ENCODE measurements around the gene KANSL1. TPM values are rescaled to one million over a fixed set of nuclear protein-coding genes. Genes with fewer than 3 reads are reported as not detected.

Gene KANSL1
- total RNA-seq, 4 donors from 2014 or later: 80.3 to 201 (median 146) TPM

GRCh38 chr17:45996282-45996937 is 196.8 kb downstream of the KANSL1 start:
- DNase-seq: no peak
- Histone ChIP-seq H3K27ac (no peak overlapping the region), H3K9me3 (no peaks in the 10 kb centered on the region), H3K27me3 (no peaks in the 10 kb centered on the region), H3K36me3 (no peaks in the 10 kb centered on the region), H3K4me3 (no peak overlapping the region), H3K4me1 (no peaks in the 10 kb centered on the region)
- in situ Hi-C loops (cut with MboI; ENCODE audit: low pct_ligation_motif_present in 1 of 4, low pct_unique_long_range_greater_than_20kb in 1 of 4, low sequenced_read_pairs in 3 of 4): no loop called here
- TF ChIP-seq POLR2A (IDR thresholded peaks at IDR 0.05): no peak
- TF ChIP-seq EP300 (IDR thresholded peaks at IDR 0.05; ENCODE audit: low read depth): no peak
- TF ChIP-seq POLR2AphosphoS5 (IDR thresholded peaks at IDR 0.05): no peak
- TF ChIP-seq CTCF (IDR thresholded peaks at IDR 0.05): no peak
- 20 to 86% methylated on average over 1 to 31 of the region's 31 CpGs for WGBS, 2 donors (ENCODE audit: low coverage in 1 of 2)
- intact Hi-C loops (cut with DNase I; ENCODE audit: low total_unique reads): no loop called here

- H3K27me3 ChIP-seq: no peaks in the 10 kb centered on the region
- H3K4me3 ChIP-seq: no peak overlapping the region
- H3K27ac ChIP-seq: no peak overlapping the region
- 84% methylated on average over 14 of the region's 14 CpGs; no CpG with 5 or more reads in 1 of the 2 donors for WGBS, 2 donors (ENCODE audit: low coverage in 1 of 2)
- intact Hi-C loops (cut with DNase I; ENCODE audit: low total_unique reads): no loop called here
- no peaks in the 10 kb centered on the region for H3K36me3 ChIP-seq
- H3K4me1 ChIP-seq: no peaks in the 10 kb centered on the region
- no peak for DNase-seq
- in situ Hi-C loops (cut with MboI; ENCODE audit: low pct_ligation_motif_present in 1 of 4, low pct_unique_long_range_greater_than_20kb in 1 of 4, low sequenced_read_pairs in 3 of 4): no loop called here
- no peaks in the 10 kb centered on the region for H3K9me3 ChIP-seq
- TF ChIP-seq CTCF (IDR thresholded peaks at IDR 0.05) (no peak), POLR2AphosphoS5 (IDR thresholded peaks at IDR 0.05) (no peak), EP300 (IDR thresholded peaks at IDR 0.05; ENCODE audit: low read depth) (no peak), POLR2A (IDR thresholded peaks at IDR 0.05) (no peak)
These were observed 197.5 kb downstream of the KANSL1 start for GRCh38 chr17:45995627-45996270.

- no peaks in the 10 kb centered on the region for H3K4me1 ChIP-seq
- 88 to 89% methylated on average over 8 of the region's 8 CpGs for WGBS, 2 donors (ENCODE audit: low coverage in 1 of 2)
- no peaks in the 10 kb centered on the region for H3K27me3 ChIP-seq
- DNase-seq: no peak
- H3K9me3 ChIP-seq: no peaks in the 10 kb centered on the region
- H3K4me3 ChIP-seq: no peak overlapping the region
- in situ Hi-C loops (cut with MboI; ENCODE audit: low pct_ligation_motif_present in 1 of 4, low pct_unique_long_range_greater_than_20kb in 1 of 4, low sequenced_read_pairs in 3 of 4): no loop called here
- intact Hi-C loops (cut with DNase I; ENCODE audit: low total_unique reads): no loop called here
- no peak overlapping the region for H3K27ac ChIP-seq
- TF ChIP-seq POLR2AphosphoS5 (IDR thresholded peaks at IDR 0.05) (no peak), POLR2A (IDR thresholded peaks at IDR 0.05) (no peak), CTCF (IDR thresholded peaks at IDR 0.05) (no peak), EP300 (IDR thresholded peaks at IDR 0.05; ENCODE audit: low read depth) (no peak)
- no peaks in the 10 kb centered on the region for H3K36me3 ChIP-seq
These were observed 198.2 kb downstream of the KANSL1 start for GRCh38 chr17:45994987-45995386.

GRCh38 chr17:45993962-45994627 is 199.1 kb downstream of the KANSL1 start:
- H3K36me3 ChIP-seq: no peaks in the 10 kb centered on the region
- H3K4me1 ChIP-seq: no peaks in the 10 kb centered on the region
- H3K4me3 ChIP-seq: no peak overlapping the region
- H3K27ac ChIP-seq: no peak overlapping the region
- no peak for TF ChIP-seq CTCF (IDR thresholded peaks at IDR 0.05)
- TF ChIP-seq EP300 (IDR thresholded peaks at IDR 0.05; ENCODE audit: low read depth): no peak
- no peak for TF ChIP-seq POLR2AphosphoS5 (IDR thresholded peaks at IDR 0.05)
- no peak for TF ChIP-seq POLR2A (IDR thresholded peaks at IDR 0.05)
- intact Hi-C loops (cut with DNase I; ENCODE audit: low total_unique reads) (no loop called here), in situ Hi-C loops (cut with MboI; ENCODE audit: low pct_ligation_motif_present in 1 of 4, low pct_unique_long_range_greater_than_20kb in 1 of 4, low sequenced_read_pairs in 3 of 4) (no loop called here)
- no peak for DNase-seq
- no peaks in the 10 kb centered on the region for H3K9me3 ChIP-seq
- H3K27me3 ChIP-seq: no peaks in the 10 kb centered on the region
- WGBS, 2 donors (ENCODE audit: low coverage in 1 of 2): 86 to 100% methylated on average over 1 to 16 of the region's 16 CpGs

Measured in transverse colon (tissue), 4 donors.